Ishikawa (cell line): ENCODE measurements around the gene PON2.

ENCODE experiments used
- CEBPB ChIP-seq: IDR thresholded peaks from 2 replicates; pipeline ENCODE4 v1.6.1; 2012
- EGR1 ChIP-seq: IDR thresholded peaks from 2 replicates; pipeline ENCODE4 v1.6.1; 2012
- FOXM1 ChIP-seq: IDR thresholded peaks from 2 replicates; pipeline ENCODE4 v1.6.1; 2012; ENCODE audit warnings: low read depth, borderline replicate concordance
- RAD21 ChIP-seq: IDR thresholded peaks from 2 replicates; pipeline ENCODE4 v1.6.1; 2012; ENCODE audit warnings: low read depth
- TEAD4 ChIP-seq: IDR thresholded peaks from 2 replicates; pipeline ENCODE4 v1.6.1; 2012
- TF ChIP-seq, protein P1 (sequence below): IDR thresholded peaks from 2 replicates; pipeline ENCODE4 v1.6.1; 2012
- TF ChIP-seq, protein P2 (sequence below): IDR thresholded peaks from 2 replicates; pipeline ENCODE4 v1.6.1; 2012; ENCODE audit warnings: low read depth, mild to moderate bottlenecking

DNA sequence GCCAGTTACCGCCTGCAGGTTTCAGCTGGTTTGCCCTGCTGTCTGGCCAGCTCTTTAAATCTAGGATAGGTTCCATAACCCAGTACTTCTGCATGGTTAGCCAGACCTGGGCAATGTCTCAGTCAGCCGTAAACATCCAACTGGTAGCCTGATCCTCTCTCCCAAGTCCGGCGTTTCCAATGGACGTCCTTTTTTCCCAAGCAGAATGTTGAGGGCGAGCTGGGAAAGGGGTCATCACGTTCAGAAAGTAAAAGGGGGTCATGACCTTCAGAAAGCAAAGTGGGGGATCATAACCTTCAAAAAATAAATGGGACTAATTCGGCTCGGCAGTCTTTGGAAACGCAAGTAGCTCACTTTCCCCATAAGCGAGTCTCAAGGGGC lies 39.1 kb downstream of the PON2 start:
- TF ChIP-seq, protein P1, sequence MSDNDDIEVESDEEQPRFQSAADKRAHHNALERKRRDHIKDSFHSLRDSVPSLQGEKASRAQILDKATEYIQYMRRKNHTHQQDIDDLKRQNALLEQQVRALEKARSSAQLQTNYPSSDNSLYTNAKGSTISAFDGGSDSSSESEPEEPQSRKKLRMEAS: no peak
- TF ChIP-seq FOXM1: no peak
- TF ChIP-seq, protein P2, sequence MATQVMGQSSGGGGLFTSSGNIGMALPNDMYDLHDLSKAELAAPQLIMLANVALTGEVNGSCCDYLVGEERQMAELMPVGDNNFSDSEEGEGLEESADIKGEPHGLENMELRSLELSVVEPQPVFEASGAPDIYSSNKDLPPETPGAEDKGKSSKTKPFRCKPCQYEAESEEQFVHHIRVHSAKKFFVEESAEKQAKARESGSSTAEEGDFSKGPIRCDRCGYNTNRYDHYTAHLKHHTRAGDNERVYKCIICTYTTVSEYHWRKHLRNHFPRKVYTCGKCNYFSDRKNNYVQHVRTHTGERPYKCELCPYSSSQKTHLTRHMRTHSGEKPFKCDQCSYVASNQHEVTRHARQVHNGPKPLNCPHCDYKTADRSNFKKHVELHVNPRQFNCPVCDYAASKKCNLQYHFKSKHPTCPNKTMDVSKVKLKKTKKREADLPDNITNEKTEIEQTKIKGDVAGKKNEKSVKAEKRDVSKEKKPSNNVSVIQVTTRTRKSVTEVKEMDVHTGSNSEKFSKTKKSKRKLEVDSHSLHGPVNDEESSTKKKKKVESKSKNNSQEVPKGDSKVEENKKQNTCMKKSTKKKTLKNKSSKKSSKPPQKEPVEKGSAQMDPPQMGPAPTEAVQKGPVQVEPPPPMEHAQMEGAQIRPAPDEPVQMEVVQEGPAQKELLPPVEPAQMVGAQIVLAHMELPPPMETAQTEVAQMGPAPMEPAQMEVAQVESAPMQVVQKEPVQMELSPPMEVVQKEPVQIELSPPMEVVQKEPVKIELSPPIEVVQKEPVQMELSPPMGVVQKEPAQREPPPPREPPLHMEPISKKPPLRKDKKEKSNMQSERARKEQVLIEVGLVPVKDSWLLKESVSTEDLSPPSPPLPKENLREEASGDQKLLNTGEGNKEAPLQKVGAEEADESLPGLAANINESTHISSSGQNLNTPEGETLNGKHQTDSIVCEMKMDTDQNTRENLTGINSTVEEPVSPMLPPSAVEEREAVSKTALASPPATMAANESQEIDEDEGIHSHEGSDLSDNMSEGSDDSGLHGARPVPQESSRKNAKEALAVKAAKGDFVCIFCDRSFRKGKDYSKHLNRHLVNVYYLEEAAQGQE: no peak
- no peak for TF ChIP-seq CEBPB
- no peak for TF ChIP-seq RAD21
- TF ChIP-seq TEAD4: no peak
- no peak for TF ChIP-seq EGR1
